Mucosa of gallbladder (tissue), 1 donor: Measurements from ENCODE around the gene LRFN2. TPM values are rescaled to one million over a fixed set of nuclear protein-coding genes. Genes with fewer than 3 reads are reported as not detected.
A peak's percentile ranks its signal among the peaks of the same experiment; 100 is the strongest.

ENCODE experiments used
- DNase-seq: peaks from one replicate; pipeline ENCODE4 v3.0.0-alpha.2; 2020; ENCODE audit warnings: low spot score
- total RNA-seq: library from RNA; stranded (reverse); gene quantifications from one replicate; pipeline ENCODE4 v1.2.1, GENCODE V29; 2021
- donor health status: DM: no; HTN: no; CAD: no.

Gene LRFN2
- not detected for total RNA-seq

DNA sequence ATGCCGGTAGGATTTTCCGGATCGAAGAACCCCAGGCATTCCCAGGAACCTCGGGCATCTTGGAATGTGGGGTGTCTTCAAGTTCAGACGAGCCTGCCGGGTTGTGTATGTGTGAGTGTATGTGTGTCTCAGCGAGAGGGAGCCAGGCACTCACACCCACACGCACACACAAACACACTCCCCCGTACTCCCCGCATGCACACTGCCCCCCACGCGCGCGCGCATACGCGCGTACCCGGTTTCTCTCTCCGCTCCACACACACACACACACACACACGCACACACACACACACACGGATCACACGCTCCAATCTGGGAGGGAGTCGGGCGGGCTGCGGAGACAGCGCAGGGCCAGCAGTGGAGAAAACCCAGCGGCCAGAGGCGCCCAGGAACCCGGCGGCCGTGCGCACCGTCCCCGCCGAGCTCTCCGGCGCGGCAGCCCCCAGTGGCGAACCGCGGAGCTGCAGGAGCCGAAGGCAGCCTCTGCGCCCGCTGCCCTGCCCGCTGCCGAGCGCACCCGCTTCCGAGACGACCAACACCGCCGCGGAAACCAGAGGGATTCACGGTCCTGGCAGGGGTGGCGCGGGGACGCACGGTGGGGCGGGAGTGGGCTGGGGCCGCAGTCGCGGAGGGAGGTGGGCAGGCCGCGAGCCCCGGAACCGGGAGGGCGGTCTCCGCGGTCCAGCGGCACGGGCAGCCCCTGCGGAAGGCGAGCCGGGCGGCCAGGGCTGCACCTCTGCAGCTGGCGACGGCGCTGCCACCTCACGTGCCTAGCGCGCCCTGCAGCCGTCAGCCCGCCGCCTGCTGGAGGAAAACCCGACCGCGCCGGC, at the start of gene LRFN2:
Gene LRFN2, minus strand, starts transcription at position 125 of the 830 bp plus-strand sequence.
- peak; percentile 72 for DNase-seq

DNA sequence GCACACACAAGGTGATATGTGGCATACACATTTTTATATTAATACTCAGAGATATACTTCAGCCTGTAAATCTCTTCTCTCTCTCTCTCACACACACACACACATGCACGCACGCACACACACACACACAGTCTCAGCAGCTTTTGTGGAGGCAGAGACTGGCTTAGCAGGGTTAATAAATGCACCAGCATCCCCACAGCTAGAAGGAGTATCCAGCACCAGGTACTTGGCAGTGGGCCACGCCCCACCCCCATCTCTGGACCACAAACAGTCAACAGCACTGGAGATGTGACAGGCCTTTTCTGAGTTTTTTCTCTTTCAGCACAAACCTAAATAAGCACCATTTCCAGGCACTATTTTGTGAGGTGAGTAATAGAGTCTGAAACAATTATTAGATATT, 47.3 kb upstream of the LRFN2 start:
- DNase-seq = no peak

DNA sequence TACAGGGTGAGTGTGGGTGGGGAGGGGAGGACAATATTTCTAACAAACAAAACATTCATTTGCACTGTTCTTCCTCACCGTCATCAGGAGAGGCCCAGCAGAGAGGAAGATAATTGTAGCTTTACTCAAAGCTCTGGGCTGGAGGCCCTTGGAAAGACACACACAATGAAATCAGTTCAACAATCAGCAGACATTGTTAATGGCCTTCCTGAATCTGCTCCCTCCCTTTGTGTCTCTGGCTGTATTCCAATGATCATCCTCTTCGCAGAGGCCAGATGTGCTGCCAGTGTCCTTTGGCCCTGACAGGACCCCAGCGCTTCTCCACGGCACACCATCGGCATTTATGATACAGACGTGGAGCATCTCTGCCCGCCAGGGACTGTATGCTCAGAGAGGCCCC, 44.6 kb upstream of the LRFN2 start:
- no peak for DNase-seq

DNA sequence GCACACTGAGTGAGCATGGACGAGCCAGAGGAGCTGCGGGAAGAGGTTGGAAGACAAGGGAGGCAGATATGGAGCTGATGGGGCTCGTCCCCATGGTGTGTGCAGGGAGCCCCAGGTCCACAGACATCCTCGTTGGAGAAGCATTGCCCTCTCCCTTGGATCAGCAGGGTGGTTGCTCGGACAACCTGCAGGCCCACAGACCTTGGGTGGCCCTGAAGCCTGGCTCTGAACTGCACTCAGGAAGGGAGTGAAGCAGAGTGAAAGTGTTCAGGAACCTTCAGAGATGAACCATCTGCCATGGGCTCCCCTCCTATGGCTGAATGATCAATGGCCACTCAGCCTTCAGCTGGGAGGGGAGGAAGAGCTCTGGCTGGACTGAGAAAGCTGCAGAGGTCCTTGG, 43.3 kb upstream of the LRFN2 start:
- DNase-seq = no peak

DNA sequence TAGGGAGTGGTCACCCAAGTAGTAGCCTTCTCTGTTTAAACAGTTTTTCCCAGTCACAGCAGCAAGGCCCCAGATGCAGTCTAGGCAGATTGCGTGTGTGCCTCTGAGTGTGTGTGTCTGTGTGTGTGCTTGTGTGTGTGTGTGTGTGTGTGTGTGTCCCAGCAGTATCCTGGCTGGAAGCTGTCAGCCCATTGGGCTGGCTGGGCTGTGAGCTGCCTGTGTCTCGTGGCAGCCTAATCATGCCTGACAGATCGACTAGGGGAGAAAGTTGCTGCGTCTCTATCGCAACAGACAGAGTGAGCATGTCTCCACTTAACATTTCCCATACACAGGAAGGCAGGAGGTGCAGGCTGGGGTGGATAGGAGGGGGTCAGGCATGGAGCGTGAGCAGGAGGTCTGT, 42.9 kb upstream of the LRFN2 start:
- DNase-seq = no peak

DNA sequence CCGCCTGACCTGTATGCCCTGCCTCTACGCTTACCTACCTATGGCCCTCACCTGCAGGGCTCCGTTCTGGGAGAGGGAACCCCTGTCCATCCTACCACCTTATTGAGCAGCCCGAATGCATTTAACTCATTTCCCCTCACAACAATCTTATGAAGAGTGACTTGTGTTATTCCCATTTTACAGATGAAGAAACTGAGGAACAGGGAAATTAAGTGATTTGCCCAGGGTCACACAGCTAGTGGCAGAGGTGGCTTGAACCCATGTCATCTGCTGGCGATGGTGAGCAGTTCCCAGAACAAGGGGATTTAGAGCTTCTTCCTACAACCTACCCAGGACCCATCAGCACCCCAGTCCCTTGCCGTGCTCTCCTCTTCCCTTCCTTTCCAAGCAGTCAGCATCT, 42.3 kb upstream of the LRFN2 start:
- DNase-seq = no peak

DNA sequence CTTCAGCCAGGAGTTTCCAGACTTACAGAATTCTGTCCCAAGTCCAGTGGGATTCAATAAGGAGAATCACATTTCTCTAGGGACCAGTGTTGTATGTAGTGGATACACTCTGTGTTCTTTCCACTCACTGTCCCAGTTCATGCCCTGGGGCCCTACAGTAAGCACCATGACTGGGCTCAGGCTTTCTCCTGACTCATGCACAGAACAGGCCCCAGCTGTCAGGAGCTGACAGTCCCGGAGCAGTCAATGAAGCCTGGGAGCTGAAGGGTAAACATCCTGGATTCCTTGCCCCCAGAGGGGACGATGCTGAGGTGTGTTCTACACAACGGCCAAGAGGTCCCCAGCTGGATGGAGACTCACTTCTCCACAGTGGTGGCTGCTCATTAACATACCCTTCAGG, 40.2 kb upstream of the LRFN2 start:
- DNase-seq = no peak

DNA sequence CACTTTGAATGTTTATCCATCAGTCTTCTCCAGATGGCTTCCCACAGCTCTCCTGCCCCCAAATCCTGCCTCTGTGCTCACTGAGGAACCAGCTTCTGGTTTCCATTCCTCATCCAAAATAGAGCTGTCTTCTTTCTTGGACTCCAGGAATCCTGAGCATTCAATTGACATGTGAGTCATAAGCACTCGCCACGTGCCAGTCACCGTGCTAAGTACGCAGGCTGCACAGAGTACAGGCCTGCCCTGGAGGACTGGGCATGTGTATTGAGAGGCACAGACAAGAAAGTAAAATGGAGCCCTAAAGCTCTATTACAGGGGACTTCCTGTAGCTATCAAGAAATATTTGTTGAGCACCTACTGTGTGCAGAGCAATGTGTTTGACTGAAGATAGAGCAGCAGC, 39.7 kb upstream of the LRFN2 start:
- DNase-seq = no peak

DNA sequence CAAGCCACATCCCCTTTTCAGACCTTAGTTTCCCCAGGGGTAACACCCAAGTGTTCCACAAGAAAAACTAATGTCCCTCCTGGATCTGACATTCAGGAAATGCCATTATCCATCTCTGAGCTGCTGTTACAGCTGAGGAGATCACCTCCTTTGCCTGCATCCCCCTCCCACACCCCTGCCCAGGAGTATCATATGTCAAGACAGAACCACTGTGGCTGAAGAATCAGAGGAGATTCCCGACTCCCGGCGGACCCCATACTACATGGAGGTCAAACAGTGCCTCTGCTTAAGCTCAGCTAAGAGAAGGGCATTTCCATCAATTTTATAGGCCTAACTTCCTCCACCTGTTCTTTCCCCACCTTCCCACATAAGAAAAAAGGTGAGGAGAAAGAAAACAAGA, 36.8 kb upstream of the LRFN2 start:
- no peak for DNase-seq

DNA sequence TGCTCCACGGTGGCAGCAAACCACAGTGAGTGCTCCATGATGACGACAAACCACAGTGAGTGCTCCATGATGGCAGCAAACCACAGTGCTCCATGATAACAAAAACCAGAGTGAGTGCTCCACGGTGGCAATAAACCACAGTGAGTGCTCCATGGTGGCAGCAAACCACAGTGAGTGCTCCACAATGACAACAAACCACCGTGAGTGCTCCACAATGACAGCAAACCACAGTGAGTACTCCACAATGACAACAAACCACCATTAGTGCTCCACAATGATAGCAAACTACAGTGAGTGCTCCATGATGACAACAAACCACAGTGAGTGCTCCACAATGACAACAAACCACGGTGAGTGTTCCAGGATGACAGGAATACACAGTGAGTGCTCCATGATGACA, 36.0 kb upstream of the LRFN2 start:
- DNase-seq = no peak

DNA sequence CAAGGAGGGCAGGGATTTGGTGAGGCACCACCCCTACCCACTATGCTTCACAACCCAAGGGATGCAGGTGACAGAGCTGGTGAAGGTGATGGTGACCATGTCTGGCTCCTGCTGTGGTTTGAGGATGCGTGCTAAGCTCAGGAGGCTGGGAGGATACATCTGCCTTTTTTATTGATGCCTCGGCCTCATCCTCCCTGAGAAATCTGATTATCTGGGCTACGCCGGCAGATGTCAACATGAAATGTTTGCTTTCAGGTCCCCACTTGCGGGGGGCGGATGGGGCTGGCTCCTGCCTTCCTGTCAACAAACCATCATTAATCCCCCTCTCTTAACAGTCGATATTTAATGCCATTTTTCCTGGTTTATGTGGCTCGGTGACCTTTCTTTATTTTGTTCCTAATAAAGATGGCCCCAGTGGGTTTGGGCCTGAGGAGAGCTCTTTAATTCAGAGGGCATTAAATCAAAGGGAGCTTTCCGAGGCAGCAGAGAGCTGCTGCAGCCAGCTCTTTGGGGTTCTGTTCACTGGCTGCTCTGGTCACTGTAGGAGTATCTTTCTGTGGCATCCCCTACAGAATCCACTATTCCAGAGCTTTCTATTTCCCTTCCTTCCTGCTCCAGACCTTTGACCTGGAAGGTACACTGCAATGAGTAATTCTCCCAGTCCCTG, 33.5 kb upstream of the LRFN2 start:
- no peak for DNase-seq

DNA sequence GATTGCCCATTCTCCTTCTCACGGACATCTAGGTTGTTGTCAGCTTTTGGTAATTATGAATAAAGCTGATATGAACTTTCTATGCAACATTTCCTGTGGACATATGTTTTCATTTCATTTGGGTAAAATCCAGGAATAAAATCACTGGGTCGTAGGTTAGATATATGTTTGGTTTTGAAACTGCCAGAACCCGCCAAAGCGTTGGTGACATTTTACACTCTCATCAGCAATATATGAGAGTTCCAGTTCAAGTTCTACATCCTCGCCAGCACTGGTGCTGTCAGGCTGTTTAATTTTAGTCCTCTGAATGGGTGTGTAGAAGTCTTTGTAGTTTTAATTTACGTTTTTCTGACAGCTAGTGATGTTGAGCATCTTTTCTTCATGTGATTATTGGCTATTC, 27.5 kb upstream of the LRFN2 start:
- DNase-seq = no peak

DNA sequence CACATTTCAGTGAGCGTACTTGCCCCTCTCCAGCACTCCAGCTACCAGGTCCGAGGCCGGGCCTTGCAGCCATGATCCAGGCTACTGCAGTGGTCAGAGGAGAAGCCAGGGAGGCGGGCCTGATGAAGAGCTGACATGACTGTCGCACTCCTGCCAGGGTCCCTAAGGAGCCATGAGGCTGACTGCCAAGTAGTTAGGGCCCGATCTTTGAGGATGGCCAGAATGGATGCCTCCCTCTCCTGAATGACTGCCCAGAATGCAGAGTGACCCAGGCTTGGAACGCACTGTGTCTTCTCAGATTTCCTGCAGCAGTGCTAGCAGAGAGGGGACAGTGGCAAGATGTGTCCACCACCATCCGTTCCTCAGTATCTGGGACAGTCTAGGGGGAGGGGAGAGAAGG, 24.7 kb upstream of the LRFN2 start:
- DNase-seq = no peak

DNA sequence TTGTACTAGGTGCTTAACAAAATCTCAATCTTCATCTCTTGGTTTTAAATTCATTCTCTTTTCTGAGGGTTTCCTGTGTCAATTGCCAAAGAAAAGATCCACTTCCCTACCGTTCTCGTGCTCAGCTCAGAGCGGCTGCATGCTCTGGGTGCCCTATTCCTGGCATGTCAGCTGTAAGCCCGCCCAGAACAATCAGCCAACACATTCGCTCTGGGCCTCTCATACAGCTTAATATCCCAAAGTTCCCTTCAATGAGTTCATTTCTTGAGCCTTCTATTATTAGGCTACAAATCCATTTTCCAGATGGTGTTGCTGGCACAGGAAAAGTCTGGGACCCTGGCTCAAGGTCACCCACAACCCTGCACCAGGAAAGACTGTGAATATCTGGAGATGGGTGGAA, 24.3 kb upstream of the LRFN2 start:
- no peak for DNase-seq

DNA sequence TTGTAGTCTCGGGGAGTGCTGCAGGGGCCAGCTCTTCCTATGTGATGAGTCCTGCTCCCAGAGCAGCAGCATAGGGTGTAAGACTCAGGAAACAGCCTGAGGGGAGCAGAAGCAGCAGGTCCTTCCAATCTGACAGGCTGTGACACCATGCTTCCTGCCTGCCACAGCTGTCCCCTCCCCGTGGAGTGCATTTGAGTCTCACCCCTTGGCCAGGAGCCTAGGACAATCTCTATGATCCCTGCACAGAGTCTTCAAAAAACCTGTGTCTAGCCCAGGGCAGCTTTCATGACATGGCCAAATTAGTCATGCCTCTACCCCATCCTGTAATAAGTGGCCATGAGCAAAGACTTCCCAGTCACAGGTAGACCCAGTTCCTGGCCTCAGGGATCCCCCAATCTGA, 23.1 kb upstream of the LRFN2 start:
- DNase-seq = no peak

DNA sequence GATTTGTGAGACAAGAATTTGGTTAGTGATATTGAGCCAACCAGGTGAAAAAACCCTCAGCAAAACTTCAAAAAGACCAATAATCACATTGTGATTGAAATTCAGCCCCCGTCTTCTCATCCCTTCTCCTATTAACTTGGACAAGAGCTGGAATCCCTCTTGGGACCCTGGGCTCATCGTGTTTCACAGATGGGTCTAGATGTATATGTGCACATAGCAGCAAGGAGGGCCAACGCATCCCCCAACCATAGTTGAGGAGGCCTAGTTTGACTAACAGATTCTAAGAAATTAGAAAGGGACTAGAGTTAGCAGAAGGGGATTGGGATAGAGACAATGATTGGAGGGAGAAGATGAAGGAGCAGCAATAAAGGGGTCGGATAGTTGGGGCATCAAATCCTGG, 19.8 kb upstream of the LRFN2 start:
- DNase-seq = no peak

DNA sequence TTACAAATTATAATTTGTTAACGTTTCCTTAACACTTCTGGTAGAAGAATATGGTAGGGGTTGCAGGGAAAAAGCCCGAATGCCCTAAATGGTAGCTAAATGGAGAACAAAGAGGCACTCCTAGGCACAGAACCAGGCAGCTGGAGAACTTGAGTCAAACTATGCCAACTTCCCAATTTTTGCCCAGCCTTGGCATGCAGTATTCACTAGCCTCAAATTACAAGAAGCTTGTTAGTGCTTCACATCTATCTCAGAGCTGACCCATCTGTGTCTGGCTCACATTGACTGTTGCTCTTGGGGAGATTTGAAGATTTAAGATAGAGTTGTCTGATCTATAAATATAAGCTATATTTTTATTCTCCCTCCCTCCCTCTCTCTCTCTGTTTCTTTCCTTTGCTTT, 19.4 kb upstream of the LRFN2 start:
- no peak for DNase-seq

DNA sequence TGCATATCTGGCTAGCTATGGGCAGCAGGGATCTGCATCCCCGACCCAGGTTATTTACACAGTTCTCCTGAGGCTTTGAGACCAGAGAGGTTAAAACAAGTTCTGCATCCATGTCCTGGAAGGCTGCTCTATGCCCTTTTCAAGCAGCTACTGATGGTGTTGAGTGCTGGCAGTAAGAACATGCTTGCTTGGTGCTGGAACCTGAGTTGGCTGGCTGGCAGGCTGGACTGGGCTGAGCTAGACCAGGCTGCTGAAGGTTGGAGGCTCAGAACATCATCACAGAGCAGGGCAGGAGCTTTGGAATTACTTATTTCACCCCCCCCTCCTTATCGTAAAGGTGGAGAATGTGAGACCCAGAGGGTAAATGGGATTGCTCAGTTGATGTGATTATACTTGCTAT, 16.9 kb upstream of the LRFN2 start:
- DNase-seq = no peak

DNA sequence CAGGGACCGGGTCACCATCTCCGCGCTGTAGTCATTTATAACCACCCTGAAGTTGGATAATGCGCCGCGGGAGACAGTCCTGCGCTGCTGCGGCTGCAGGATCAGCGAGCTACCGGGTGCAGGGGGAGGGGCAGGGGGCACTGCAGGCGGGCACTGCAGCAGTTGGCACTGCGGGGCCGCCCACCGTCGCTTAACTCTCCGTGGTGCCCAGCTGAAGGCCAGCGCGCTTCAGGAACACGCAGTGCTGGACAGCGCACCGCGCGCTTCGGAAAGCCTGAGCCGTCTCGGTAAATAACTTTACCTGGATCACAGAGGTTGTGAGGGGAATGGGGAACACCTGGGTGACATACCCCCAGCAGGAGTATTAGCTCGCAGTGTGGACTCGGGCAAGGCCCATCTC, 12.4 kb upstream of the LRFN2 start:
- DNase-seq = peak; percentile 16

DNA sequence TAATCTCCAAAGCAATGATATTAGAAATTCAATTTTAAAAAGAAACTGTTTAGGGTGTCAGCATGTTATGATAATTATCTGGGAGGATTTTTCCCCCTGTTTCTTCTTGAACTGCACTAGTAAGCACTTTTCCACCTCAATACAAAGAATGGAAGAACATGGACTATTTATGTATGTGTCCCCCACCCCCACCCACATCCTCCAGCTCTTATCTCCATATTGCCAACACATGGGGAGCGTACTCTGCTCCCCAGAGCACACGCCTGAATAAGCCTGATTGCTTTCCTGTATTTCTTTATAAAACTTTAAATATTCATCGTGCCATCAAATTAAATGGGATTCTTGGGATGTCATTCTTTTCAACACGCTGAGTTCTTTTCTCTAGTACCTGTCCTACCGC, 11.4 kb upstream of the LRFN2 start:
- DNase-seq = no peak

DNA sequence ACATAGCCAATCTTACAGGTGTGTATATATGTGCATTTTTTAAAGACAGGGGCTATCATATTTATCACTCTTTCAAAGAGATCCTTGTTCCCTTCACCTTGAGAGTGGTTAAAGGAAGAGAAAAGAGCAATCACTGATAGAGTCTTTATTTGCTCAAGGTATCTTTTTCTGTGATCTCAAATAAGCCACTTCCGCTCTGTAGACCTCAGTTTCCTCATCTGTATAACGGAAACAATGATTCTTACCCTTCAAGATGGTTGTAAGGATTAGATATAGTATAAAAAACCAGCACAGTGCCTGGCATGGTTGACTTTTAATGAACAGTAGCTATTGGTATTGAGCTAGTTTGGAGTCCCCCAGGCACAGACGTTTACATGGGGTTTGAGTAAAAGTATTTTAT, 10.1 kb upstream of the LRFN2 start:
- DNase-seq = no peak

DNA sequence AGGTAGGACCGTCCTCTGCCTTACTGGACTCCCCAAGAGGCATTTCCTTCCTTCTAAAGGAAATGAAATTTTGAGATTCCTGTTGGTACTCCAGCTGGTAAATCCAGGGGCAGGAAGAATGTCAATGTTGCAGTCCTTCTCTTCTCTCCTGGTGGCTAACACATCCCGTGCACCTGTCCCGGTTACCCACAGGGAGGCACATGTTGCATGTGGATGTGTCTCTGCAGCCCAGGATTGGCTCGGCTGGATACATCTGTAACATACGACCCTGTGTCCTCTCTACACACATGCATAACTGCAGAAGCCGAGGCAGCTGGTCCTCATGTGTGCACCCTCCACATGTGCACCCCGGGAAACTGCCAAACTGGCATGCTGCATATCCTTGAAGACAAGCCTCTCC, 1.3 kb upstream of the LRFN2 start:
- DNase-seq = no peak

DNA sequence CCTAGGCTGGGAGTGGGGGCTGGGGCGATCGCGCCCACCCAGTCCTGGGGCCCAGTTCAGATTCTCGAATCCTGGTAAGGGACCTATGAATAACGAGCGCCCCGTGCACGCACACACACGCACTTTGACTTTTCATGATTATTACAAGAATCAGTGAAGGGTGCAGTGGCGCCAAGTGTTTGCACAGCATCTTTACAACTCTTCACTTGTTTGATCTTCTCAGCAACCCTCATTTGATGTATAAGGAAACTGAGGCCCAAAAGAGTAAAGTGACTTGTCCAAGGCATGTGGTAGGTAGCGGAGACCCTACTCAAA, 863 bp upstream of the LRFN2 start:
- DNase-seq = no peak
